ENCODE measurements around the gene TOPORS. TPM values are rescaled to one million over a fixed set of nuclear protein-coding genes. Genes with fewer than 3 reads are reported as not detected.

Gene TOPORS
- total and polyA plus RNA-seq, 9 donors: 15.1 to 31.8 (median 20.9) TPM

GRCh38 chr9:32565967-32566366 lies 13.6 kb upstream of the TOPORS start:
- TF ChIP-seq POLR2A (IDR thresholded peaks at IDR 0.05) (no peak), CTCF (IDR thresholded peaks at IDR 0.05) (no peak), EP300 (IDR thresholded peaks at IDR 0.05) (no peak)
- DNase-seq: no peak
- Histone ChIP-seq H3K27ac (no peak overlapping the region), H3K4me3 (no peak overlapping the region), H3K27me3 (no peaks in the 10 kb centered on the region), H3K4me1 (ENCODE audit: insufficient read depth) (no peaks in the 10 kb centered on the region), H3K9me3 (no peaks in the 10 kb centered on the region), H3K36me3 (no peaks in the 10 kb centered on the region)
- WGBS, 3 donors: 93 to 94% (median 93%) methylated on average over 6 of the region's 6 CpGs
- intact Hi-C loops (cut with DNase I): no loop called here

- H3K27me3 ChIP-seq: no peaks in the 10 kb centered on the region
- TF ChIP-seq POLR2A (IDR thresholded peaks at IDR 0.05) (no peak), EP300 (IDR thresholded peaks at IDR 0.05) (no peak), CTCF (IDR thresholded peaks at IDR 0.05) (no peak)
- H3K36me3 ChIP-seq: no peaks in the 10 kb centered on the region
- H3K27ac ChIP-seq: no peak overlapping the region
- no peak overlapping the region for H3K4me3 ChIP-seq
- H3K9me3 ChIP-seq: no peaks in the 10 kb centered on the region
- 8 to 29% (median 12%) methylated on average over 3 of the region's 3 CpGs for WGBS, 3 donors
- H3K4me1 ChIP-seq (ENCODE audit: insufficient read depth): no peaks in the 10 kb centered on the region
- intact Hi-C loops (cut with DNase I): loop anchor here in 1 of 4 donors (10.0 kb wide), 1 partner anchor 466 kb away; the partner anchor contains the start of gene DNAJA1
- no peak for DNase-seq
Observed at GRCh38 chr9:32558408-32558934, 6.1 kb upstream of the TOPORS start.

GRCh38 chr9:32554591-32554990 lies 2.2 kb upstream of the TOPORS start:
- H3K9me3 ChIP-seq: no peaks in the 10 kb centered on the region
- no peak overlapping the region for H3K27ac ChIP-seq
- H3K27me3 ChIP-seq: no peaks in the 10 kb centered on the region
- H3K4me1 ChIP-seq (ENCODE audit: insufficient read depth): no peaks in the 10 kb centered on the region
- DNase-seq: no peak
- intact Hi-C loops (cut with DNase I): loop anchor here in 1 of 4 donors (10.0 kb wide), 1 partner anchor 470 kb away; the partner anchor contains the start of gene DNAJA1
- no peaks in the 10 kb centered on the region for H3K36me3 ChIP-seq
- TF ChIP-seq POLR2A (IDR thresholded peaks at IDR 0.05) (no peak), CTCF (IDR thresholded peaks at IDR 0.05) (no peak), EP300 (IDR thresholded peaks at IDR 0.05) (no peak)
- H3K4me3 ChIP-seq: no peak overlapping the region

GRCh38 chr9:32554107-32554506 lies 1.7 kb upstream of the TOPORS start:
- Histone ChIP-seq H3K9me3 (no peaks in the 10 kb centered on the region), H3K27me3 (no peaks in the 10 kb centered on the region), H3K36me3 (no peaks in the 10 kb centered on the region), H3K27ac (no peak overlapping the region), H3K4me1 (ENCODE audit: insufficient read depth) (no peaks in the 10 kb centered on the region), H3K4me3 (no peak overlapping the region)
- TF ChIP-seq CTCF (IDR thresholded peaks at IDR 0.05) (no peak), POLR2A (IDR thresholded peaks at IDR 0.05) (no peak), EP300 (IDR thresholded peaks at IDR 0.05) (no peak)
- 55 to 70% (median 60%) methylated on average over 2 of the region's 2 CpGs for WGBS, 3 donors
- no peak for DNase-seq
- intact Hi-C loops (cut with DNase I): loop anchor here in 1 of 4 donors (10.0 kb wide), 1 partner anchor 471 kb away; the partner anchor contains the start of gene DNAJA1
